GM18868 (cell line): ENCODE results near the gene CBLC.

Source experiments
- ATAC-seq: cut with Tn5 transposase; IDR thresholded peaks from one replicate; pipeline ENCODE4 v1.9.1; 2021; ENCODE audit warnings: mild to moderate bottlenecking, moderate library complexity; ENCODE audit not compliant: unreplicated experiment

The CBLC gene

GRCh38 chr19:44746616-44746945, 31.1 kb upstream of the CBLC start:
- no peak for ATAC-seq

- peak; percentile 51 for ATAC-seq
Measured at GRCh38 chr19:44746946-44747738, 30.5 kb upstream of the CBLC start.

- ATAC-seq: no peak
Measured at GRCh38 chr19:44747739-44748425, 29.8 kb upstream of the CBLC start.

GRCh38 chr19:44748426-44749254, 29.1 kb upstream of the CBLC start, which contains the start of gene BCL3:
TSS of gene BCL3 (plus strand) at chr19:44748708. CDS start at chr19:44748791, 83 bp downstream.
- peak; percentile 25 for ATAC-seq

- no peak for ATAC-seq
Measured at GRCh38 chr19:44749292-44749691, 28.4 kb upstream of the CBLC start.

- no peak for ATAC-seq
Measured at GRCh38 chr19:44749994-44750393, 27.7 kb upstream of the CBLC start.

- ATAC-seq: no peak
Measured at GRCh38 chr19:44752123-44752815, 25.4 kb upstream of the CBLC start.

- peak; percentile 69 for ATAC-seq
Measured at GRCh38 chr19:44752816-44753625, 24.7 kb upstream of the CBLC start.

GRCh38 chr19:44753626-44753931, 24.1 kb upstream of the CBLC start:
- no peak for ATAC-seq

- ATAC-seq: peak; percentile 30
Measured at GRCh38 chr19:44753932-44754749, 23.5 kb upstream of the CBLC start.

GRCh38 chr19:44754750-44755080, 23.0 kb upstream of the CBLC start:
- ATAC-seq: no peak

GRCh38 chr19:44755219-44755618, 22.5 kb upstream of the CBLC start:
- ATAC-seq: no peak

GRCh38 chr19:44756089-44756562, 21.6 kb upstream of the CBLC start:
- no peak for ATAC-seq

GRCh38 chr19:44757057-44757734, 20.5 kb upstream of the CBLC start:
- ATAC-seq: no peak

GRCh38 chr19:44757735-44758505, 19.8 kb upstream of the CBLC start:
- no peak for ATAC-seq

- ATAC-seq: no peak
Measured at GRCh38 chr19:44758596-44758995, 19.1 kb upstream of the CBLC start.

- ATAC-seq: no peak
Measured at GRCh38 chr19:44759083-44759804, 18.4 kb upstream of the CBLC start.
